Measurements from ENCODE around the gene FAM13C. TPM values are rescaled to one million over a fixed set of nuclear protein-coding genes. Genes with fewer than 3 reads are reported as not detected.

The FAM13C gene
- total and polyA plus RNA-seq, 9 of the 15 experiments (the other 6 are each of a cell fraction or from before 2014, with no cell fraction given), result not detected

GRCh38 chr10:59243611-59244195 lies 118.6 kb downstream of the FAM13C start:
- no peaks in the 10 kb centered on the region for H3K9me1 ChIP-seq (ENCODE audit: control insufficient read depth, insufficient read depth, low read length)
- ChIA-PET POLR2A (no interaction called here), CTCF (ENCODE audit: low intra/inter-chr PET ratio) (no interaction called here)
- no peaks in the 10 kb centered on the region for H3K9me3 ChIP-seq (replicated peaks; ENCODE audit: control insufficient read depth, insufficient read depth, low read depth, low read length)
- no peak overlapping the region for H3K4me3 ChIP-seq
- in situ Hi-C loops (cut with MboI), result no loop called here
- H3K36me3 ChIP-seq (ENCODE audit: control insufficient read depth, insufficient read depth, low read length), result no peaks in the 10 kb centered on the region
- intact Hi-C loops (cut with micrococcal nuclease), result loop anchor here (10.0 kb wide), 1 partner anchor 781 kb away; no protein-coding TSS in a partner anchor
- ATAC-seq (no peak), FAIRE-seq (no peak), DNase-seq (ENCODE audit: extremely low read depth in 1 of 4, low spot score in 3 of 4) (no peak)
- BruUV-seq (replicated peaks), result no TSS peak
- H3K27ac ChIP-seq (ENCODE audit: extremely low read depth, low read depth, low read length), result no peak overlapping the region
- WGBS (ENCODE audit: insufficient coverage, low coverage, missing lambda C conversion rate), result 2% methylated on average over 2 of the region's 2 CpGs
- H3K27me3 ChIP-seq (ENCODE audit: control insufficient read depth in 2 of 2, insufficient read depth in 2 of 2, low read length in 2 of 2), result no peaks in the 10 kb centered on the region
- H2AFZ ChIP-seq (ENCODE audit: low read depth, low read length), result no peak overlapping the region
- H3K4me1 ChIP-seq (replicated peaks in 1 of 2; ENCODE audit: control insufficient read depth in 2 of 2, insufficient read depth in 2 of 2, low read length in 2 of 2), result no peaks in the 10 kb centered on the region
- H3K79me2 ChIP-seq (ENCODE audit: control insufficient read depth, insufficient read depth, low read length), result no peaks in the 10 kb centered on the region
- no peak overlapping the region for H3K4me2 ChIP-seq (ENCODE audit: insufficient read depth, low read length)
- no peak overlapping the region for H3K9ac ChIP-seq (ENCODE audit: insufficient read depth in 1 of 2, low read depth in 2 of 2, low read length in 2 of 2)
- no peaks in the 10 kb centered on the region for H4K20me1 ChIP-seq (replicated peaks; ENCODE audit: control insufficient read depth, insufficient read depth, low read length)
- TF ChIP-seq RBM34 (IDR thresholded peaks at IDR 0.05; ENCODE audit: borderline replicate concordance, insufficient read depth, low read length) (no peak), SMARCA5 (IDR thresholded peaks at IDR 0.05) (no peak), TCF3 (CRISPR knock-in tag; IDR thresholded peaks at IDR 0.05) (no peak), MED1 (CRISPR knock-in tag; IDR thresholded peaks at IDR 0.05; ENCODE audit: borderline replicate concordance) (no peak), KHSRP (IDR thresholded peaks at IDR 0.05) (no peak), ARID3A (IDR thresholded peaks at IDR 0.05; ENCODE audit: borderline replicate concordance, low read depth, low read length) (no peak), ZBTB26 (CRISPR knock-in tag; IDR thresholded peaks at IDR 0.05) (no peak)
